Karpas-422 (cell line): ENCODE data around the gene ARL15. TPM values are rescaled to one million over a fixed set of nuclear protein-coding genes. Genes with fewer than 3 reads are reported as not detected.

ENCODE experiments used
- DNase-seq: peaks from one replicate; pipeline ENCODE4 v3.0.0-alpha.2; 2015
- H2AFZ ChIP-seq: fragments of 200-600 bp; sonication (generic); 2 replicates; pipeline ENCODE4 v1.6.1; 2014; ENCODE audit warnings: antibody characterized with exemption, low read length, mixed read lengths
- H3K27ac ChIP-seq: fragments of 200-600 bp; sonication (generic); 2 replicates; pipeline ENCODE4 v1.5.1; 2014; ENCODE audit warnings: mild to moderate bottlenecking, low read length, moderate library complexity
- H3K27me3 ChIP-seq: fragments of 200-600 bp; sonication (generic); 2 replicates; pipeline ENCODE4 v1.6.1; 2014; ENCODE audit warnings: low read length, mixed read lengths
- H3K36me3 ChIP-seq: fragments of 200-600 bp; sonication (generic); 2 replicates; pipeline ENCODE4 v1.6.1; 2014; ENCODE audit warnings: low read length, mixed read lengths; ENCODE audit not compliant: insufficient read depth
- H3K4me1 ChIP-seq: fragments of 200-600 bp; sonication (generic); 2 replicates; pipeline ENCODE4 v1.6.1; 2014; ENCODE audit warnings: mild to moderate bottlenecking, low read length, mixed read lengths
- H3K4me2 ChIP-seq: fragments of 200-600 bp; sonication (generic); 2 replicates; pipeline ENCODE4 v1.6.1; 2014; ENCODE audit warnings: low read length, low read depth, mild to moderate bottlenecking; ENCODE audit not compliant: poor library complexity, severe bottlenecking
- H3K4me3 ChIP-seq: fragments of 200-600 bp; sonication (generic); 2 replicates; pipeline ENCODE4 v1.5.1; 2014; ENCODE audit warnings: mild to moderate bottlenecking, antibody characterized with exemption, low read length, mixed read lengths
- H3K79me2 ChIP-seq: fragments of 200-600 bp; sonication (generic); 2 replicates; pipeline ENCODE4 v1.6.1; 2014; ENCODE audit warnings: mild to moderate bottlenecking, low read length, mixed read lengths
- H3K9ac ChIP-seq: fragments of 200-600 bp; sonication (generic); 2 replicates; pipeline ENCODE4 v1.6.0; 2014; ENCODE audit warnings: low read length
- H3K9me2 ChIP-seq: fragments of 200-600 bp; sonication (generic), shearing (Covaris generic); replicated peaks from 2 replicates; pipeline ENCODE4 v1.6.0; 2014; ENCODE audit warnings: mild to moderate bottlenecking, low read length, moderate library complexity; ENCODE audit not compliant: insufficient read depth
- H3K9me3 ChIP-seq: fragments of 300-700, 200-600 bp; sonication (generic); 2 replicates; pipeline ENCODE4 v1.6.1; 2014; ENCODE audit warnings: low read length, mixed read lengths
- H4K20me1 ChIP-seq: fragments of 200-600 bp; sonication (generic); 2 replicates; pipeline ENCODE4 v1.6.1; 2014; ENCODE audit warnings: mild to moderate bottlenecking, antibody characterized with exemption, low read length, low read depth; ENCODE audit not compliant: insufficient read depth
- total RNA-seq: library from RNA; depleted of rRNA; stranded (reverse); fragments of >200 nt; shearing (Covaris generic); gene quantifications from 2 replicates; pipeline ENCODE4 v1.2.3, GENCODE V29; 2014; ENCODE audit warnings: low replicate concordance

Gene ARL15
- total RNA-seq, 1 experiment from 2014 or later, result 10.7 TPM

GRCh38 chr5:54150841-54151240, 159.5 kb downstream of the ARL15 start:
- H3K27me3 ChIP-seq, result no peaks in the 10 kb centered on the region
- H3K4me1 ChIP-seq, result no peaks in the 10 kb centered on the region
- H4K20me1 ChIP-seq, result no peaks in the 10 kb centered on the region
- no peak overlapping the region for H3K4me2 ChIP-seq
- H3K9me2 ChIP-seq, result no peaks in the 10 kb centered on the region
- H2AFZ ChIP-seq, result no peak overlapping the region
- no peaks in the 10 kb centered on the region for H3K36me3 ChIP-seq
- no peak for DNase-seq
- H3K9me3 ChIP-seq, result no peaks in the 10 kb centered on the region
- H3K27ac ChIP-seq, result no peak overlapping the region
- H3K79me2 ChIP-seq, result no peaks in the 10 kb centered on the region
- H3K9ac ChIP-seq, result no peak overlapping the region
- H3K4me3 ChIP-seq, result no peak overlapping the region

GRCh38 chr5:54148858-54149257, 161.5 kb downstream of the ARL15 start:
- H3K9me3 ChIP-seq, result no peaks in the 10 kb centered on the region
- H3K4me3 ChIP-seq, result no peak overlapping the region
- no peaks in the 10 kb centered on the region for H3K9me2 ChIP-seq
- H3K27ac ChIP-seq, result no peak overlapping the region
- no peaks in the 10 kb centered on the region for H4K20me1 ChIP-seq
- no peaks in the 10 kb centered on the region for H3K79me2 ChIP-seq
- H3K4me1 ChIP-seq, result no peaks in the 10 kb centered on the region
- H3K9ac ChIP-seq, result no peak overlapping the region
- H3K36me3 ChIP-seq, result no peaks in the 10 kb centered on the region
- DNase-seq, result no peak
- H3K4me2 ChIP-seq, result no peak overlapping the region
- H2AFZ ChIP-seq, result no peak overlapping the region
- no peaks in the 10 kb centered on the region for H3K27me3 ChIP-seq

GRCh38 chr5:54148067-54148845, 162.1 kb downstream of the ARL15 start:
- no peak overlapping the region for H3K4me2 ChIP-seq
- H3K9me2 ChIP-seq, result no peaks in the 10 kb centered on the region
- no peak overlapping the region for H2AFZ ChIP-seq
- no peaks in the 10 kb centered on the region for H3K9me3 ChIP-seq
- H3K27me3 ChIP-seq, result no peaks in the 10 kb centered on the region
- no peaks in the 10 kb centered on the region for H3K36me3 ChIP-seq
- no peak overlapping the region for H3K9ac ChIP-seq
- no peak overlapping the region for H3K27ac ChIP-seq
- H4K20me1 ChIP-seq, result no peaks in the 10 kb centered on the region
- H3K4me3 ChIP-seq, result no peak overlapping the region
- H3K79me2 ChIP-seq, result no peaks in the 10 kb centered on the region
- DNase-seq, result no peak
- H3K4me1 ChIP-seq, result no peaks in the 10 kb centered on the region

- no peak overlapping the region for H3K9ac ChIP-seq
- H4K20me1 ChIP-seq, result no peaks in the 10 kb centered on the region
Measured at GRCh38 chr5:54146916-54147315, 163.5 kb downstream of the ARL15 start.

GRCh38 chr5:54146390-54146789, 164.0 kb downstream of the ARL15 start:
- no peak overlapping the region for H3K4me3 ChIP-seq
- H3K9me3 ChIP-seq, result no peaks in the 10 kb centered on the region
- no peaks in the 10 kb centered on the region for H3K36me3 ChIP-seq
- no peaks in the 10 kb centered on the region for H3K27me3 ChIP-seq
- H3K9me2 ChIP-seq, result no peaks in the 10 kb centered on the region
- H4K20me1 ChIP-seq, result no peaks in the 10 kb centered on the region
- H3K4me2 ChIP-seq, result no peak overlapping the region
- H3K79me2 ChIP-seq, result no peaks in the 10 kb centered on the region
- no peak overlapping the region for H3K9ac ChIP-seq
- DNase-seq, result no peak
- H3K4me1 ChIP-seq, result no peaks in the 10 kb centered on the region
- no peak overlapping the region for H2AFZ ChIP-seq
- no peak overlapping the region for H3K27ac ChIP-seq

More at GRCh38 chr5:54146916-54147315, 163.5 kb downstream of the ARL15 start:
- H3K4me2 ChIP-seq, result no peak overlapping the region
- no peaks in the 10 kb centered on the region for H3K36me3 ChIP-seq
- no peak overlapping the region for H2AFZ ChIP-seq
- no peaks in the 10 kb centered on the region for H3K4me1 ChIP-seq
- no peak for DNase-seq
- no peaks in the 10 kb centered on the region for H3K9me2 ChIP-seq
- H3K27ac ChIP-seq, result no peak overlapping the region
- no peak overlapping the region for H3K4me3 ChIP-seq
- no peaks in the 10 kb centered on the region for H3K9me3 ChIP-seq
- H3K79me2 ChIP-seq, result no peaks in the 10 kb centered on the region
- no peaks in the 10 kb centered on the region for H3K27me3 ChIP-seq

GRCh38 chr5:54140247-54140840, 170.0 kb downstream of the ARL15 start:
- no peak for DNase-seq
- no peak overlapping the region for H3K27ac ChIP-seq
- H3K9me3 ChIP-seq, result no peaks in the 10 kb centered on the region
- H3K36me3 ChIP-seq, result no peaks in the 10 kb centered on the region
- no peaks in the 10 kb centered on the region for H4K20me1 ChIP-seq
- no peaks in the 10 kb centered on the region for H3K4me1 ChIP-seq
- no peaks in the 10 kb centered on the region for H3K27me3 ChIP-seq
- H3K9ac ChIP-seq, result no peak overlapping the region
- no peak overlapping the region for H3K4me2 ChIP-seq
- no peak overlapping the region for H3K4me3 ChIP-seq
- H3K79me2 ChIP-seq, result no peaks in the 10 kb centered on the region
- H2AFZ ChIP-seq, result no peak overlapping the region
- H3K9me2 ChIP-seq, result no peaks in the 10 kb centered on the region

- Histone ChIP-seq H4K20me1 (no peaks in the 10 kb centered on the region), H3K4me2 (no peak overlapping the region), H3K9ac (no peak overlapping the region), H3K4me3 (no peak overlapping the region), H3K27me3 (no peaks in the 10 kb centered on the region), H3K36me3 (no peaks in the 10 kb centered on the region), H3K9me2 (no peaks in the 10 kb centered on the region), H3K4me1 (no peaks in the 10 kb centered on the region), H3K79me2 (no peaks in the 10 kb centered on the region), H3K9me3 (no peaks in the 10 kb centered on the region), H2AFZ (no peak overlapping the region), H3K27ac (no peak overlapping the region)
- no peak for DNase-seq
Measured at GRCh38 chr5:54136516-54137440, 173.6 kb downstream of the ARL15 start.

GRCh38 chr5:54135042-54135441, 175.3 kb downstream of the ARL15 start:
- Histone ChIP-seq H3K79me2 (no peaks in the 10 kb centered on the region), H3K9me2 (no peaks in the 10 kb centered on the region), H3K27me3 (no peaks in the 10 kb centered on the region), H3K9ac (no peak overlapping the region), H3K36me3 (no peaks in the 10 kb centered on the region), H3K4me1 (no peaks in the 10 kb centered on the region), H3K27ac (no peak overlapping the region), H2AFZ (no peak overlapping the region), H3K4me3 (no peak overlapping the region), H3K9me3 (no peaks in the 10 kb centered on the region), H3K4me2 (no peak overlapping the region), H4K20me1 (no peaks in the 10 kb centered on the region)
- no peak for DNase-seq
